HG02759 (cell line): ENCODE measurements around the gene UBE4B.
"Not testable (repeated sequence)": the region's sequence is repeated elsewhere in the genome, so short reads cannot be mapped to it uniquely, and the experiment has no call there.

Source experiments
- ATAC-seq: cut with Tn5 transposase; IDR thresholded peaks from one replicate; pipeline ENCODE4 v1.9.1; 2021; ENCODE audit warnings: mild to moderate bottlenecking, moderate library complexity; ENCODE audit not compliant: unreplicated experiment

Gene UBE4B

GRCh38 chr1:10207810-10208209, 175.1 kb downstream of the UBE4B start:
- ATAC-seq: no peak

- ATAC-seq: no peak
Observed at GRCh38 chr1:10208537-10208936, 175.8 kb downstream of the UBE4B start.

GRCh38 chr1:10209590-10209904, 176.8 kb downstream of the UBE4B start:
- ATAC-seq: no peak

GRCh38 chr1:10209905-10210810, 177.4 kb downstream of the UBE4B start, which contains the start of gene KIF1B:
Gene KIF1B, plus strand, starts transcription at chr1:10210570. Its CDS starts 21,759 bp downstream, at chr1:10232329.
- peak; percentile 99 for ATAC-seq

- ATAC-seq: peak; percentile 7
Observed at GRCh38 chr1:10210841-10211804, 178.4 kb downstream of the UBE4B start.

- ATAC-seq: no peak
Observed at GRCh38 chr1:10211805-10212410, 179.2 kb downstream of the UBE4B start.

- ATAC-seq: no peak
Observed at GRCh38 chr1:10212476-10212875, 179.7 kb downstream of the UBE4B start.

GRCh38 chr1:10213186-10213705, 180.5 kb downstream of the UBE4B start:
- no peak for ATAC-seq

- no peak for ATAC-seq
Observed at GRCh38 chr1:10216090-10216749, 183.5 kb downstream of the UBE4B start.

- no peak for ATAC-seq
Observed at GRCh38 chr1:10217748-10218441, 185.1 kb downstream of the UBE4B start.

- no peak for ATAC-seq
Observed at GRCh38 chr1:10220200-10220599, 187.4 kb downstream of the UBE4B start.

GRCh38 chr1:10220657-10221056, 187.9 kb downstream of the UBE4B start:
- not testable (repeated sequence) for ATAC-seq

- no peak for ATAC-seq
Observed at GRCh38 chr1:10225573-10225972, 192.8 kb downstream of the UBE4B start.

GRCh38 chr1:10228528-10228927, 195.8 kb downstream of the UBE4B start:
- no peak for ATAC-seq

- ATAC-seq: no peak
Observed at GRCh38 chr1:10229903-10230302, 197.1 kb downstream of the UBE4B start.
